ENCODE measurements around the gene PLXNB1. TPM values are rescaled to one million over a fixed set of nuclear protein-coding genes. Genes with fewer than 3 reads are reported as not detected.

The PLXNB1 gene
- total RNA-seq, 2 donors from 2014 or later, result 69.4 to 73.0 TPM

GRCh38 chr3:48446425-48447193, 16.7 kb upstream of the PLXNB1 start, which contains the start of gene ATRIP:
ATRIP (plus strand) TSS chr3:48446737; CDS start chr3:48446846, 109 bp downstream.
- Histone ChIP-seq H3K4me1 (peaks cover 0 to 26% of the 10 kb centered on the region in 2 donors), H3K27me3 (no peaks in the 10 kb centered on the region), H3K27ac (peak within 1 kb of the TSS; percentile 88 to 92), H3K36me3 (peaks cover 35% of the 10 kb centered on the region), H3K4me3 (peak within 1 kb of the TSS; percentile 89 to 90), H3K9me3 (no peaks in the 10 kb centered on the region)
- TF ChIP-seq CTCF (IDR thresholded peaks at IDR 0.05), result peak in 1 of 2 donors; percentile 19
- DNase-seq (ENCODE audit: low spot score), result peak; percentile 91

- no peak for TF ChIP-seq CTCF (IDR thresholded peaks at IDR 0.05)
- H3K27ac ChIP-seq, result peak overlapping the region; percentile 88 to 92
- H3K36me3 ChIP-seq, result peaks cover 32% of the 10 kb centered on the region
- peaks cover 0 to 31% of the 10 kb centered on the region in 2 donors for H3K4me1 ChIP-seq
- H3K9me3 ChIP-seq, result no peaks in the 10 kb centered on the region
- no peaks in the 10 kb centered on the region for H3K27me3 ChIP-seq
- H3K4me3 ChIP-seq, result peak overlapping the region; percentile 89 to 90
- no peak for DNase-seq (ENCODE audit: low spot score)
Measured at GRCh38 chr3:48446043-48446424, 16.1 kb upstream of the PLXNB1 start.

GRCh38 chr3:48445277-48445882, 15.5 kb upstream of the PLXNB1 start:
- Histone ChIP-seq H3K4me3 (no peak overlapping the region), H3K36me3 (peaks cover 28% of the 10 kb centered on the region), H3K27ac (peak overlapping the region in 1 of 2 donors; percentile 92), H3K9me3 (no peaks in the 10 kb centered on the region), H3K27me3 (no peaks in the 10 kb centered on the region), H3K4me1 (peaks cover 0 to 37% of the 10 kb centered on the region in 2 donors)
- DNase-seq (ENCODE audit: low spot score), result no peak
- no peak for TF ChIP-seq CTCF (IDR thresholded peaks at IDR 0.05)

GRCh38 chr3:48441940-48442339, 12.1 kb upstream of the PLXNB1 start:
- TF ChIP-seq CTCF (IDR thresholded peaks at IDR 0.05), result no peak
- Histone ChIP-seq H3K27ac (no peak overlapping the region), H3K36me3 (peaks cover 28% of the 10 kb centered on the region), H3K4me3 (no peak overlapping the region), H3K4me1 (peaks cover 0 to 34% of the 10 kb centered on the region in 2 donors), H3K27me3 (no peaks in the 10 kb centered on the region), H3K9me3 (no peaks in the 10 kb centered on the region)
- no peak for DNase-seq (ENCODE audit: low spot score)

- TF ChIP-seq CTCF (IDR thresholded peaks at IDR 0.05), result no peak
- Histone ChIP-seq H3K9me3 (no peaks in the 10 kb centered on the region), H3K4me3 (peak overlapping the region; percentile 75 to 92), H3K4me1 (peaks cover 0 to 27% of the 10 kb centered on the region in 2 donors), H3K36me3 (peaks cover 28% of the 10 kb centered on the region), H3K27ac (peak overlapping the region; percentile 86 to 94), H3K27me3 (no peaks in the 10 kb centered on the region)
- DNase-seq (ENCODE audit: low spot score), result no peak
Measured at GRCh38 chr3:48440590-48440958, 10.7 kb upstream of the PLXNB1 start.

Data from right atrium auricular region (tissue), 2 donors.